ENCODE data around the gene ZNF410. TPM values are rescaled to one million over a fixed set of nuclear protein-coding genes. Genes with fewer than 3 reads are reported as not detected.

Gene ZNF410
- 43.5 to 52.3 TPM (median 44.7 TPM) in 5 replicates for total RNA-seq (2022; extraction: Qiagen RNA extraction)

GRCh38 chr14:73886449-73887317, at the start of gene ZNF410:
TSS of gene ZNF410 (plus strand) at chr14:73886859. CDS start at chr14:73892176, 5,317 bp downstream.

GRCh38 chr14:73851567-73852382, 34.9 kb upstream of the ZNF410 start, which contains the start of gene PTGR2:
TSS of gene PTGR2 (plus strand) at chr14:73851831. CDS start at chr14:73858863, 7,032 bp downstream.

GRCh38 chr14:73949752-73950734, 63.4 kb downstream of the ZNF410 start, which contains the start of the genes COQ6 and FAM161B:
TSS of gene COQ6 (plus strand) at chr14:73950302. CDS start at chr14:73950333, 31 bp downstream.
TSS of gene FAM161B (minus strand) at chr14:73950094. CDS start at chr14:73950026, 68 bp downstream.

Other genes starting within 250 kb of the ZNF410 start
- gene DNAL1, start 241.9 kb upstream of the ZNF410 start, total RNA-seq (2022; extraction: Qiagen RNA extraction): 8.6 to 11.6 TPM (median 11.1 TPM) in 5 replicates
- 57.7 to 64.9 TPM (median 61.1 TPM) in 5 replicates for gene PNMA1, start 172.5 kb upstream of the ZNF410 start, total RNA-seq (2022; extraction: Qiagen RNA extraction)
- 7.3 to 9.9 TPM (median 8.3 TPM) in 5 replicates for gene PTGR2, start 35.0 kb upstream of the ZNF410 start, total RNA-seq (2022; extraction: Qiagen RNA extraction)
- gene FAM161B, start 63.2 kb downstream of the ZNF410 start, total RNA-seq (2022; extraction: Qiagen RNA extraction): 1.3 to 1.9 TPM (median 1.7 TPM) in 5 replicates
- 22.1 to 26.4 TPM (median 23.9 TPM) in 5 replicates for gene COQ6, start 63.4 kb downstream of the ZNF410 start, total RNA-seq (2022; extraction: Qiagen RNA extraction)
- gene ENTPD5, start 132.4 kb downstream of the ZNF410 start, total RNA-seq (2022; extraction: Qiagen RNA extraction): 5.3 to 8.1 TPM (median 6.8 TPM) in 5 replicates
- gene BBOF1, start 132.5 kb downstream of the ZNF410 start, total RNA-seq (2022; extraction: Qiagen RNA extraction): 2.6 to 5.5 TPM (median 3.2 TPM) in 5 replicates
- 1.9 to 3.3 TPM (median 3.0 TPM) in 5 replicates for gene ALDH6A1, start 197.6 kb downstream of the ZNF410 start, total RNA-seq (2022; extraction: Qiagen RNA extraction)
- gene LIN52, start 198.1 kb downstream of the ZNF410 start, total RNA-seq (2022; extraction: Qiagen RNA extraction): 3.5 to 7.0 TPM (median 4.5 TPM) in 5 replicates

Measured in A549 treated with dexamethasone at 1 μM for 4 hours (cell line).